Neural cell (in vitro differentiated cells): ENCODE results near the gene GMEB2. TPM values are rescaled to one million over a fixed set of nuclear protein-coding genes. Genes with fewer than 3 reads are reported as not detected.

Experiments used
- H2AFZ ChIP-seq: fragments of 200-600, 300-800 bp; sonication (generic), shearing (Covaris generic); 2 replicates; pipeline ENCODE4 v1.6.0; 2014; ENCODE audit warnings: low read depth, mild to moderate bottlenecking, antibody characterized with exemption, low read length, moderate library complexity
- H3F3A ChIP-seq: fragments of 200-600 bp; shearing (Covaris generic); 2 replicates; pipeline ENCODE4 v1.6.1; 2016; ENCODE audit warnings: mild to moderate bottlenecking, moderate library complexity, mixed read lengths, antibody characterized with exemption, low read length; ENCODE audit not compliant: insufficient read depth, poor library complexity, severe bottlenecking
- H3K27ac ChIP-seq: fragments of 200-600, 300-800 bp; sonication (generic), shearing (Covaris generic); 2 replicates; pipeline ENCODE4 v1.5.1; 2014; ENCODE audit warnings: mild to moderate bottlenecking, low read length, moderate library complexity
- H3K27me3 ChIP-seq: fragments of 300-800, 200-600 bp; sonication (generic), shearing (Covaris generic); 2 replicates; pipeline ENCODE4 v1.6.0; 2014; ENCODE audit warnings: mild to moderate bottlenecking, low read depth, low read length, moderate library complexity; ENCODE audit not compliant: insufficient read depth
- H3K36me3 ChIP-seq: fragments of 300-800, 200-600 bp; sonication (generic), shearing (Covaris generic); 2 replicates; pipeline ENCODE4 v1.5.1; 2014; ENCODE audit warnings: mild to moderate bottlenecking, antibody characterized with exemption, low read length, moderate library complexity; ENCODE audit not compliant: insufficient read depth
- H3K4me2 ChIP-seq: fragments of 300-800, 200-600 bp; sonication (generic), shearing (Covaris generic); 2 replicates; pipeline ENCODE4 v1.6.0; 2014; ENCODE audit warnings: mild to moderate bottlenecking, low read length
- H3K4me3 ChIP-seq: fragments of 300-800, 200-600 bp; sonication (generic), shearing (Covaris generic); 2 replicates; pipeline ENCODE4 v1.5.1; 2014; ENCODE audit warnings: mild to moderate bottlenecking, low read length, moderate library complexity
- H3K79me2 ChIP-seq: fragments of 200-600 bp; shearing (Covaris generic); replicated peaks from 2 replicates; pipeline ENCODE4 v1.6.0; 2014; ENCODE audit warnings: mild to moderate bottlenecking, low read length, moderate library complexity; ENCODE audit not compliant: insufficient read depth
- H3K9ac ChIP-seq: fragments of 300-800, 200-600 bp; sonication (generic), shearing (Covaris generic); 2 replicates; pipeline ENCODE4 v1.6.1; 2016; ENCODE audit warnings: mild to moderate bottlenecking, low read length, mixed read lengths
- H3K9me2 ChIP-seq: fragments of 200-600 bp; shearing (Covaris generic); 2 replicates; pipeline ENCODE4 v1.6.1; 2016; ENCODE audit warnings: mild to moderate bottlenecking, low read length, mixed read lengths; ENCODE audit not compliant: insufficient read depth
- H3K9me3 ChIP-seq: fragments of 200-600, 300-800 bp; sonication (generic), shearing (Covaris generic); 2 replicates; pipeline ENCODE4 v1.6.1; 2016; ENCODE audit warnings: mild to moderate bottlenecking, mixed run types, low read length, moderate library complexity, mixed read lengths
- H4K20me1 ChIP-seq: fragments of 200-600 bp; shearing (Covaris generic); 2 replicates; pipeline ENCODE4 v1.6.1; 2016; ENCODE audit warnings: mild to moderate bottlenecking, mixed run types; ENCODE audit not compliant: insufficient read depth
- EP300 ChIP-seq: fragments of 450-650 bp; conservative IDR thresholded peaks from 2 replicates; pipeline ENCODE4 v1.6.1; 2014; ENCODE audit warnings: antibody characterized with exemption, mild to moderate bottlenecking, moderate library complexity; ENCODE audit not compliant: poor library complexity, severe bottlenecking
- EZH2 ChIP-seq: fragments of 200-600, 300-800 bp; shearing (Covaris generic), sonication (generic); IDR thresholded peaks from 2 replicates; pipeline ENCODE4 v1.6.1; 2014; ENCODE audit warnings: antibody characterized with exemption, low read length, borderline replicate concordance, mild to moderate bottlenecking; ENCODE audit not compliant: insufficient read depth, poor library complexity, severe bottlenecking
- MXI1 ChIP-seq: fragments of 450-650 bp; conservative IDR thresholded peaks from 2 replicates; pipeline ENCODE4 v1.6.1; 2014; ENCODE audit warnings: antibody characterized with exemption, mild to moderate bottlenecking; ENCODE audit not compliant: poor library complexity, severe bottlenecking
- POLR2AphosphoS5 ChIP-seq: IDR thresholded peaks from 2 replicates; pipeline ENCODE4 v1.6.1; 2012
- RAD21 ChIP-seq: fragments of 450-650 bp; conservative IDR thresholded peaks from 2 replicates; pipeline ENCODE4 v1.6.1; 2014; ENCODE audit warnings: antibody characterized with exemption, mild to moderate bottlenecking, moderate library complexity
- SMC3 ChIP-seq: fragments of 450-650 bp; conservative IDR thresholded peaks from 2 replicates; pipeline ENCODE4 v1.6.1; 2014; ENCODE audit warnings: antibody characterized with exemption, mild to moderate bottlenecking, moderate library complexity; ENCODE audit not compliant: poor library complexity
- TAF1 ChIP-seq: IDR thresholded peaks from 2 replicates; pipeline ENCODE4 v1.6.1; 2012; ENCODE audit warnings: low read depth
- polyA plus RNA-seq: library from polyadenylated mRNA; depleted of rRNA; stranded (reverse); fragments of >200 nt; gene quantifications from 2 replicates; pipeline ENCODE4 v1.2.3, GENCODE V29; 2014
- TF ChIP-seq, protein P1 (sequence below): IDR thresholded peaks from 2 replicates; pipeline ENCODE4 v1.6.1; 2012; ENCODE audit warnings: borderline replicate concordance
- TF ChIP-seq, protein P2 (sequence below): fragments of 450-650 bp; IDR thresholded peaks from 2 replicates; pipeline ENCODE4 v1.5.1; 2014; ENCODE audit warnings: antibody characterized with exemption, mild to moderate bottlenecking, moderate library complexity; ENCODE audit not compliant: poor library complexity, severe bottlenecking

Gene GMEB2
- polyA plus RNA-seq, 1 donor from 2014 or later = 13.7 TPM

DNA sequence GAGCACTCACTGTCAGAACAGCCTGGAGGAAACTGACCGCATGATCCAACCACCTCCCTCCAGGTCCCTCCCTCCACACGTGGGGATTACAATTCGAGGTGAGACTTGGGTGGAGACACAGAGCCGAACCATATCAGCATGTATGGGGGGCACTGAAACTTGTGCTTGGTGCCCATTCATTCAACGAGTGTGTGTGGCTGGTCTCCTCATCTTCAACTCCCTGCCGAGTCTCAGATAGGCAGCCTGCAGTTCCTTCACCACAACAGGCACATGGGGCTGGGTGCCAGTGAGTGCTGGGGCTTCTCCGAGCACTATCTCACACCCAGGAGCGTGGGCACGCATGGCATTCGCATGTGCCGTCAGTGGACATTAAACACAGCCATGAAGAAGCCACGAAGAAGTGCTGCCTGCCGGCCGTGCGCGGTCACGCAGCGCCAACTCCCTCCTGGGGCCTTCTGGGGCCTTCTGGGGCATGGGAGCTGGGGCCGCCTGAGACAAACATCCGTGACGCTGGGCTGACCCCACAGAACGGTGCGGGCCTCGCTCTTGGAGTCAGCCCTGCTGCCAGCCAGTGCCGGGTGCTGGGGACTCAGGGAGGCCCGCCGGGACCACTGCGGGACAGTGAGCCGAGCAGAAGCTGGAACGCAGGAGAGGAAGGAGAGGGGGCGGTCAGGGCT, 30.5 kb upstream of the GMEB2 start:
- Histone ChIP-seq H3K27me3 (no peaks in the 10 kb centered on the region), H3K4me3 (peak overlapping the region; percentile 86), H3K4me2 (no peak overlapping the region), H4K20me1 (no peaks in the 10 kb centered on the region), H3K27ac (peak overlapping the region; percentile 55), H2AFZ (peak overlapping the region; percentile 32), H3K36me3 (no peaks in the 10 kb centered on the region), H3K9me2 (no peaks in the 10 kb centered on the region), H3K9ac (peak overlapping the region; percentile 64), H3K79me2 (peaks cover 3% of the 10 kb centered on the region), H3F3A (no peaks in the 10 kb centered on the region), H3K9me3 (no peaks in the 10 kb centered on the region)
- no peak for TF ChIP-seq EZH2
- TF ChIP-seq EP300 = no peak
- TF ChIP-seq, protein P1, sequence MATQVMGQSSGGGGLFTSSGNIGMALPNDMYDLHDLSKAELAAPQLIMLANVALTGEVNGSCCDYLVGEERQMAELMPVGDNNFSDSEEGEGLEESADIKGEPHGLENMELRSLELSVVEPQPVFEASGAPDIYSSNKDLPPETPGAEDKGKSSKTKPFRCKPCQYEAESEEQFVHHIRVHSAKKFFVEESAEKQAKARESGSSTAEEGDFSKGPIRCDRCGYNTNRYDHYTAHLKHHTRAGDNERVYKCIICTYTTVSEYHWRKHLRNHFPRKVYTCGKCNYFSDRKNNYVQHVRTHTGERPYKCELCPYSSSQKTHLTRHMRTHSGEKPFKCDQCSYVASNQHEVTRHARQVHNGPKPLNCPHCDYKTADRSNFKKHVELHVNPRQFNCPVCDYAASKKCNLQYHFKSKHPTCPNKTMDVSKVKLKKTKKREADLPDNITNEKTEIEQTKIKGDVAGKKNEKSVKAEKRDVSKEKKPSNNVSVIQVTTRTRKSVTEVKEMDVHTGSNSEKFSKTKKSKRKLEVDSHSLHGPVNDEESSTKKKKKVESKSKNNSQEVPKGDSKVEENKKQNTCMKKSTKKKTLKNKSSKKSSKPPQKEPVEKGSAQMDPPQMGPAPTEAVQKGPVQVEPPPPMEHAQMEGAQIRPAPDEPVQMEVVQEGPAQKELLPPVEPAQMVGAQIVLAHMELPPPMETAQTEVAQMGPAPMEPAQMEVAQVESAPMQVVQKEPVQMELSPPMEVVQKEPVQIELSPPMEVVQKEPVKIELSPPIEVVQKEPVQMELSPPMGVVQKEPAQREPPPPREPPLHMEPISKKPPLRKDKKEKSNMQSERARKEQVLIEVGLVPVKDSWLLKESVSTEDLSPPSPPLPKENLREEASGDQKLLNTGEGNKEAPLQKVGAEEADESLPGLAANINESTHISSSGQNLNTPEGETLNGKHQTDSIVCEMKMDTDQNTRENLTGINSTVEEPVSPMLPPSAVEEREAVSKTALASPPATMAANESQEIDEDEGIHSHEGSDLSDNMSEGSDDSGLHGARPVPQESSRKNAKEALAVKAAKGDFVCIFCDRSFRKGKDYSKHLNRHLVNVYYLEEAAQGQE = no peak
- no peak for TF ChIP-seq RAD21
- no peak for TF ChIP-seq MXI1
- TF ChIP-seq TAF1 = no peak
- TF ChIP-seq, protein P2, sequence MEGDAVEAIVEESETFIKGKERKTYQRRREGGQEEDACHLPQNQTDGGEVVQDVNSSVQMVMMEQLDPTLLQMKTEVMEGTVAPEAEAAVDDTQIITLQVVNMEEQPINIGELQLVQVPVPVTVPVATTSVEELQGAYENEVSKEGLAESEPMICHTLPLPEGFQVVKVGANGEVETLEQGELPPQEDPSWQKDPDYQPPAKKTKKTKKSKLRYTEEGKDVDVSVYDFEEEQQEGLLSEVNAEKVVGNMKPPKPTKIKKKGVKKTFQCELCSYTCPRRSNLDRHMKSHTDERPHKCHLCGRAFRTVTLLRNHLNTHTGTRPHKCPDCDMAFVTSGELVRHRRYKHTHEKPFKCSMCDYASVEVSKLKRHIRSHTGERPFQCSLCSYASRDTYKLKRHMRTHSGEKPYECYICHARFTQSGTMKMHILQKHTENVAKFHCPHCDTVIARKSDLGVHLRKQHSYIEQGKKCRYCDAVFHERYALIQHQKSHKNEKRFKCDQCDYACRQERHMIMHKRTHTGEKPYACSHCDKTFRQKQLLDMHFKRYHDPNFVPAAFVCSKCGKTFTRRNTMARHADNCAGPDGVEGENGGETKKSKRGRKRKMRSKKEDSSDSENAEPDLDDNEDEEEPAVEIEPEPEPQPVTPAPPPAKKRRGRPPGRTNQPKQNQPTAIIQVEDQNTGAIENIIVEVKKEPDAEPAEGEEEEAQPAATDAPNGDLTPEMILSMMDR = no peak
- no peak for TF ChIP-seq SMC3
- TF ChIP-seq POLR2AphosphoS5 = no peak

DNA sequence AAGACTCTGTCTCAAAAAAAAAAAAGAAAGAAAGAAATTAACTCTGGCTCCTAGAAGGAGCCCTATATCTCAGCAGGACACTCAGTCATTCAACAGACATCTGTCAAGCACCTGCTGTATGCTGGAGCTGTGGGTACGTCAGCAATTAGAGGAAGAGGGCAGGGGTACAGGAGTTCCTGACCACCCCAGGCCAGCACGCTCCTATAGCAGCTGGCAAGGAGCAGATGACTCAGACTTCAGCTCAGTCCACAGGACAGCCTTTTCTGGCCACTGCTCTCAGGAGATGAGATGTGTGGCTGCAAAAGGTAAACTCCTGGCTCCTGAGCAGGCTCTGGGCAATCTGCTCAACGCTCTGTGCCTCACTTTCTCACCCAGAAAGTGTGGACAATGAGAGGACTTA, 29.6 kb upstream of the GMEB2 start:
- Histone ChIP-seq H3K79me2 (peaks cover 12% of the 10 kb centered on the region), H3K36me3 (no peaks in the 10 kb centered on the region), H4K20me1 (peaks cover 8% of the 10 kb centered on the region), H3K9ac (no peak overlapping the region), H3K9me2 (no peaks in the 10 kb centered on the region), H3K27ac (no peak overlapping the region), H3F3A (no peaks in the 10 kb centered on the region), H2AFZ (no peak overlapping the region), H3K4me2 (no peak overlapping the region), H3K27me3 (no peaks in the 10 kb centered on the region), H3K9me3 (no peaks in the 10 kb centered on the region), H3K4me3 (no peak overlapping the region)
- TF ChIP-seq, protein P1 = no peak
- TF ChIP-seq MXI1 = no peak
- TF ChIP-seq, protein P2 = no peak
- TF ChIP-seq SMC3 = no peak
- no peak for TF ChIP-seq EP300
- no peak for TF ChIP-seq TAF1
- no peak for TF ChIP-seq EZH2
- no peak for TF ChIP-seq POLR2AphosphoS5
- no peak for TF ChIP-seq RAD21
